Measurements from ENCODE around the gene RTTN. TPM values are rescaled to one million over a fixed set of nuclear protein-coding genes. Genes with fewer than 3 reads are reported as not detected.
"Not testable (repeated sequence)": the region's sequence is repeated elsewhere in the genome, so short reads cannot be mapped to it uniquely, and the experiment has no call there.

Gene RTTN
- polyA plus RNA-seq, 1 donor, result 8.6 TPM

- DNase-seq, result no peak
- Histone ChIP-seq H3K36me3 (ENCODE audit: control insufficient read depth, insufficient read depth, low read length) (no peaks in the 10 kb centered on the region), H3K27me3 (ENCODE audit: control insufficient read depth, insufficient read depth, low read length) (no peaks in the 10 kb centered on the region), H3K4me1 (ENCODE audit: control insufficient read depth, insufficient read depth, low read length) (peaks cover 3% of the 10 kb centered on the region), H3K9me3 (ENCODE audit: control insufficient read depth, low read depth, low read length) (no peaks in the 10 kb centered on the region), H3K4me3 (ENCODE audit: low read length) (no peak overlapping the region), H3K27ac (ENCODE audit: low read length) (no peak overlapping the region)
- WGBS (ENCODE audit: insufficient coverage, low lambda C conversion rate), result no CpG with 5 or more reads among the region's 3 CpGs
These were observed 209.7 kb downstream of the RTTN start for GRCh38 chr18:69995774-69996173.

- WGBS (ENCODE audit: insufficient coverage, low lambda C conversion rate), result no CpG with 5 or more reads among the region's 1 CpG
These were observed 212.7 kb downstream of the RTTN start for GRCh38 chr18:69992776-69993175.

GRCh38 chr18:69987870-69988269 is 217.6 kb downstream of the RTTN start:
- Histone ChIP-seq H3K9me3 (ENCODE audit: control insufficient read depth, low read depth, low read length) (peaks cover 7% of the 10 kb centered on the region), H3K36me3 (ENCODE audit: control insufficient read depth, insufficient read depth, low read length) (no peaks in the 10 kb centered on the region), H3K27me3 (ENCODE audit: control insufficient read depth, insufficient read depth, low read length) (no peaks in the 10 kb centered on the region), H3K27ac (ENCODE audit: low read length) (no peak overlapping the region), H3K4me3 (ENCODE audit: low read length) (no peak overlapping the region), H3K4me1 (ENCODE audit: control insufficient read depth, insufficient read depth, low read length) (no peaks in the 10 kb centered on the region)
- 100% methylated on average over 1 of the region's 1 CpG for WGBS (ENCODE audit: insufficient coverage, low lambda C conversion rate)
- no peak for DNase-seq

More at GRCh38 chr18:69992776-69993175, 212.7 kb downstream of the RTTN start:
- peaks cover 6% of the 10 kb centered on the region for H3K9me3 ChIP-seq (ENCODE audit: control insufficient read depth, low read depth, low read length)
- H3K4me1 ChIP-seq (ENCODE audit: control insufficient read depth, insufficient read depth, low read length), result peaks cover 3% of the 10 kb centered on the region
- H3K27me3 ChIP-seq (ENCODE audit: control insufficient read depth, insufficient read depth, low read length), result no peaks in the 10 kb centered on the region
- no peaks in the 10 kb centered on the region for H3K36me3 ChIP-seq (ENCODE audit: control insufficient read depth, insufficient read depth, low read length)
- no peak for DNase-seq
- H3K27ac ChIP-seq (ENCODE audit: low read length), result no peak overlapping the region
- H3K4me3 ChIP-seq (ENCODE audit: low read length), result no peak overlapping the region

- H3K9me3 ChIP-seq (ENCODE audit: control insufficient read depth, low read depth, low read length), result peaks cover 7% of the 10 kb centered on the region
- H3K27ac ChIP-seq (ENCODE audit: low read length), result no peak overlapping the region
- no CpG with 5 or more reads among the region's 4 CpGs for WGBS (ENCODE audit: insufficient coverage, low lambda C conversion rate)
- H3K4me3 ChIP-seq (ENCODE audit: low read length), result no peak overlapping the region
- no peaks in the 10 kb centered on the region for H3K27me3 ChIP-seq (ENCODE audit: control insufficient read depth, insufficient read depth, low read length)
- no peak for DNase-seq
- no peaks in the 10 kb centered on the region for H3K4me1 ChIP-seq (ENCODE audit: control insufficient read depth, insufficient read depth, low read length)
- no peaks in the 10 kb centered on the region for H3K36me3 ChIP-seq (ENCODE audit: control insufficient read depth, insufficient read depth, low read length)
These were observed 220.2 kb downstream of the RTTN start for GRCh38 chr18:69985239-69985638.

GRCh38 chr18:69982417-69982816 is 223.1 kb downstream of the RTTN start:
- no peak overlapping the region for H3K27ac ChIP-seq (ENCODE audit: low read length)
- no peak for DNase-seq
- no peak overlapping the region for H3K4me3 ChIP-seq (ENCODE audit: low read length)
- no peaks in the 10 kb centered on the region for H3K27me3 ChIP-seq (ENCODE audit: control insufficient read depth, insufficient read depth, low read length)
- no peaks in the 10 kb centered on the region for H3K36me3 ChIP-seq (ENCODE audit: control insufficient read depth, insufficient read depth, low read length)
- no peaks in the 10 kb centered on the region for H3K4me1 ChIP-seq (ENCODE audit: control insufficient read depth, insufficient read depth, low read length)
- H3K9me3 ChIP-seq (ENCODE audit: control insufficient read depth, low read depth, low read length), result no peaks in the 10 kb centered on the region
- 100% methylated on average over 1 of the region's 4 CpGs for WGBS (ENCODE audit: insufficient coverage, low lambda C conversion rate)

- WGBS (ENCODE audit: insufficient coverage, low lambda C conversion rate), result no CpG with 5 or more reads among the region's 2 CpGs
- H3K36me3 ChIP-seq (ENCODE audit: control insufficient read depth, insufficient read depth, low read length), result no peaks in the 10 kb centered on the region
- H3K27ac ChIP-seq (ENCODE audit: low read length), result no peak overlapping the region
- DNase-seq, result no peak
- no peaks in the 10 kb centered on the region for H3K4me1 ChIP-seq (ENCODE audit: control insufficient read depth, insufficient read depth, low read length)
- H3K4me3 ChIP-seq (ENCODE audit: low read length), result no peak overlapping the region
- H3K27me3 ChIP-seq (ENCODE audit: control insufficient read depth, insufficient read depth, low read length), result no peaks in the 10 kb centered on the region
- H3K9me3 ChIP-seq (ENCODE audit: control insufficient read depth, low read depth, low read length), result no peaks in the 10 kb centered on the region
These were observed 223.5 kb downstream of the RTTN start for GRCh38 chr18:69981948-69982347.

- H3K4me3 ChIP-seq (ENCODE audit: low read length), result no peak overlapping the region
- DNase-seq, result no peak
- H3K27ac ChIP-seq (ENCODE audit: low read length), result no peak overlapping the region
- no peaks in the 10 kb centered on the region for H3K4me1 ChIP-seq (ENCODE audit: control insufficient read depth, insufficient read depth, low read length)
- no peaks in the 10 kb centered on the region for H3K27me3 ChIP-seq (ENCODE audit: control insufficient read depth, insufficient read depth, low read length)
- WGBS (ENCODE audit: insufficient coverage, low lambda C conversion rate), result 100% methylated on average over 3 of the region's 3 CpGs
- H3K36me3 ChIP-seq (ENCODE audit: control insufficient read depth, insufficient read depth, low read length), result no peaks in the 10 kb centered on the region
- no peaks in the 10 kb centered on the region for H3K9me3 ChIP-seq (ENCODE audit: control insufficient read depth, low read depth, low read length)
These were observed 224.3 kb downstream of the RTTN start for GRCh38 chr18:69980982-69981804.

- DNase-seq, result no peak
- Histone ChIP-seq H3K9me3 (ENCODE audit: control insufficient read depth, low read depth, low read length) (no peaks in the 10 kb centered on the region), H3K36me3 (ENCODE audit: control insufficient read depth, insufficient read depth, low read length) (no peaks in the 10 kb centered on the region), H3K4me1 (ENCODE audit: control insufficient read depth, insufficient read depth, low read length) (no peaks in the 10 kb centered on the region), H3K27ac (ENCODE audit: low read length) (no peak overlapping the region), H3K27me3 (ENCODE audit: control insufficient read depth, insufficient read depth, low read length) (no peaks in the 10 kb centered on the region), H3K4me3 (ENCODE audit: low read length) (no peak overlapping the region)
- 67% methylated on average over 1 of the region's 4 CpGs for WGBS (ENCODE audit: insufficient coverage, low lambda C conversion rate)
These were observed 225.0 kb downstream of the RTTN start for GRCh38 chr18:69980509-69980908.

- DNase-seq, result no peak
- H3K36me3 ChIP-seq (ENCODE audit: control insufficient read depth, insufficient read depth, low read length), result no peaks in the 10 kb centered on the region
- H3K4me1 ChIP-seq (ENCODE audit: control insufficient read depth, insufficient read depth, low read length), result no peaks in the 10 kb centered on the region
- no peaks in the 10 kb centered on the region for H3K9me3 ChIP-seq (ENCODE audit: control insufficient read depth, low read depth, low read length)
- no peak overlapping the region for H3K4me3 ChIP-seq (ENCODE audit: low read length)
- H3K27ac ChIP-seq (ENCODE audit: low read length), result no peak overlapping the region
- WGBS (ENCODE audit: insufficient coverage, low lambda C conversion rate), result no CpG with 5 or more reads among the region's 13 CpGs
- H3K27me3 ChIP-seq (ENCODE audit: control insufficient read depth, insufficient read depth, low read length), result no peaks in the 10 kb centered on the region
These were observed 226.5 kb downstream of the RTTN start for GRCh38 chr18:69978732-69979715.

GRCh38 chr18:69975294-69975693 is 230.2 kb downstream of the RTTN start:
- no CpG with 5 or more reads among the region's 4 CpGs for WGBS (ENCODE audit: insufficient coverage, low lambda C conversion rate)
- H3K27me3 ChIP-seq (ENCODE audit: control insufficient read depth, insufficient read depth, low read length); DNase-seq; H3K36me3 ChIP-seq (ENCODE audit: control insufficient read depth, insufficient read depth, low read length); H3K4me3 ChIP-seq (ENCODE audit: low read length); H3K9me3 ChIP-seq (ENCODE audit: control insufficient read depth, low read depth, low read length); H3K4me1 ChIP-seq (ENCODE audit: control insufficient read depth, insufficient read depth, low read length); H3K27ac ChIP-seq (ENCODE audit: low read length): not testable (repeated sequence)

Data from large intestine (tissue), 3 donors.